ENCODE measurements around the gene KCNE1. TPM values are rescaled to one million over a fixed set of nuclear protein-coding genes. Genes with fewer than 3 reads are reported as not detected.

KCNE1 gene
- total and polyA plus RNA-seq, 10 of the 15 experiments (the other 5 are each of a cell fraction or from before 2014, with no cell fraction given): 0.06 to 0.18 (median 0.09) TPM; not detected in 5

- TF ChIP-seq JUND (IDR thresholded peaks at IDR 0.05; ENCODE audit: low read depth, low read length): peak; percentile 66; the same call in 1 of the 2 replicates
- no peak for TF ChIP-seq CHD1 (IDR thresholded peaks at IDR 0.05; ENCODE audit: low read depth, low read length)
- TF ChIP-seq NR2F1 (conservative IDR thresholded peaks at IDR 0.05): peak; percentile 51; the same call in 1 of the 2 replicates
- peak; percentile 51; the same call in 1 of the 2 replicates for TF ChIP-seq ZNF24 (IDR thresholded peaks at IDR 0.05)
- peak; percentile 65 for TF ChIP-seq TCF12 (IDR thresholded peaks at IDR 0.05; ENCODE audit: low read depth, low read length)
- TF ChIP-seq, protein P1, sequence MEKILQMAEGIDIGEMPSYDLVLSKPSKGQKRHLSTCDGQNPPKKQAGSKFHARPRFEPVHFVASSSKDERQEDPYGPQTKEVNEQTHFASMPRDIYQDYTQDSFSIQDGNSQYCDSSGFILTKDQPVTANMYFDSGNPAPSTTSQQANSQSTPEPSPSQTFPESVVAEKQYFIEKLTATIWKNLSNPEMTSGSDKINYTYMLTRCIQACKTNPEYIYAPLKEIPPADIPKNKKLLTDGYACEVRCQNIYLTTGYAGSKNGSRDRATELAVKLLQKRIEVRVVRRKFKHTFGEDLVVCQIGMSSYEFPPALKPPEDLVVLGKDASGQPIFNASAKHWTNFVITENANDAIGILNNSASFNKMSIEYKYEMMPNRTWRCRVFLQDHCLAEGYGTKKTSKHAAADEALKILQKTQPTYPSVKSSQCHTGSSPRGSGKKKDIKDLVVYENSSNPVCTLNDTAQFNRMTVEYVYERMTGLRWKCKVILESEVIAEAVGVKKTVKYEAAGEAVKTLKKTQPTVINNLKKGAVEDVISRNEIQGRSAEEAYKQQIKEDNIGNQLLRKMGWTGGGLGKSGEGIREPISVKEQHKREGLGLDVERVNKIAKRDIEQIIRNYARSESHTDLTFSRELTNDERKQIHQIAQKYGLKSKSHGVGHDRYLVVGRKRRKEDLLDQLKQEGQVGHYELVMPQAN (conservative IDR thresholded peaks at IDR 0.05): peak; percentile 53
- TF ChIP-seq ZNF207 (IDR thresholded peaks at IDR 0.05; ENCODE audit: borderline replicate concordance): 0 out of 2 replicates have a peak, but pooled peaks have one; percentile 82
- TF ChIP-seq CBX5 (IDR thresholded peaks at IDR 0.05; ENCODE audit: low read depth): peak; percentile 66; the same call in 1 of the 2 replicates
- TF ChIP-seq DPF2 (IDR thresholded peaks at IDR 0.05): peak; percentile 96
- peak in 1 of 2 experiments; percentile 67; a peak in 2 of 4 replicates for TF ChIP-seq CEBPB (IDR thresholded peaks at IDR 0.05; ENCODE audit: borderline replicate concordance in 1 of 2, low read depth in 2 of 2, low read length in 2 of 2)
- peak; percentile 81; the same call in 1 of the 2 replicates for TF ChIP-seq IRF4 (IDR thresholded peaks at IDR 0.05; ENCODE audit: low read depth, low read length)
- TF ChIP-seq EED (IDR thresholded peaks at IDR 0.05; ENCODE audit: low read depth): peak; percentile 92
- peak; percentile 79 for TF ChIP-seq SP1 (IDR thresholded peaks at IDR 0.05; ENCODE audit: low read depth, low read length)
- peak; percentile 27 to 43; a peak in 1 of 4 replicates for TF ChIP-seq BHLHE40 (IDR thresholded peaks at IDR 0.05; ENCODE audit: borderline replicate concordance in 1 of 2, low read depth in 2 of 2, low read length in 1 of 2)
- no peak for TF ChIP-seq ZBTB40 (IDR thresholded peaks at IDR 0.05; ENCODE audit: borderline replicate concordance)
- TF ChIP-seq RELA (IDR thresholded peaks at IDR 0.05; ENCODE audit: borderline replicate concordance, partially characterized antibody): no peak
- TF ChIP-seq ETV6 (conservative IDR thresholded peaks at IDR 0.05 in 1 of 2, IDR thresholded peaks at IDR 0.05 in 1 of 2; ENCODE audit: borderline replicate concordance in 1 of 2, low read depth in 1 of 2): peak in 1 of 2 experiments; percentile 73; a peak in 2 of 4 replicates
- peak; percentile 64; the same call in 1 of the 2 replicates for TF ChIP-seq RELB (IDR thresholded peaks at IDR 0.05; ENCODE audit: low read depth)
- TF ChIP-seq MTA3 (IDR thresholded peaks at IDR 0.05; ENCODE audit: borderline replicate concordance, low read length): peak; percentile 94; the same call in 1 of the 2 replicates
- peak; percentile 76 for TF ChIP-seq MTA2 (IDR thresholded peaks at IDR 0.05; ENCODE audit: low read depth)
- peak; percentile 92 for TF ChIP-seq NFIC (IDR thresholded peaks at IDR 0.05; ENCODE audit: low read depth, low read length)
Measured at GRCh38 chr21:34545079-34545884, 33.3 kb upstream of the KCNE1 start (continued).

All from GM12878 (cell line).